PC-3 (cell line): Measurements from ENCODE around the gene ARHGEF5. TPM values are rescaled to one million over a fixed set of nuclear protein-coding genes. Genes with fewer than 3 reads are reported as not detected.

Source experiments
- ATAC-seq: fragments of 200-7000 bp; cut with Tn5 transposase; 2 replicates; pipeline ENCODE4 v1.9.1; 2020; ENCODE audit warnings: mild to moderate bottlenecking, moderate library complexity
- BruUV-seq: library from RNA; stranded (reverse); fragments of 400-500 nt; replicated peaks from 2 replicates; lab custom pipeline; 2021; lab: Mats Ljungman, UMichigan
- CTCF ChIA-PET: fragments of 300-600 bp; sonication (Branson Sonifier 250); formaldehyde crosslinking; loops from one replicate; lab custom pipeline; 2022; ENCODE audit warnings: antibody characterized with exemption; lab: Charles Lee
- POLR2A ChIA-PET: fragments of 300-600 bp; sonication (Branson Sonifier 250); formaldehyde crosslinking; loops from one replicate; lab custom pipeline; 2022; ENCODE audit warnings: antibody characterized with exemption; ENCODE audit not compliant: unreplicated experiment; lab: Charles Lee
- DNase-seq: peaks from one replicate; pipeline ENCODE4 v3.0.0-alpha.2; 2015
- H2AFZ ChIP-seq: fragments of 300-600 bp; sonication (generic); 2 replicates; pipeline ENCODE4 v1.6.0; 2016; ENCODE audit warnings: antibody characterized with exemption, low read length
- H3F3A ChIP-seq: fragments of 300-600 bp; sonication (generic); one replicate; pipeline ENCODE4 v1.6.0; 2017; ENCODE audit warnings: antibody characterized with exemption, low read length, control low read depth, mild to moderate bottlenecking; ENCODE audit not compliant: unreplicated experiment
- H3K27ac ChIP-seq: fragments of 300-600 bp; sonication (generic); 2 replicates; pipeline ENCODE4 v1.5.1; 2016; ENCODE audit warnings: mild to moderate bottlenecking, low read length
- H3K27me3 ChIP-seq: fragments of 300-600 bp; sonication (generic); 2 replicates; pipeline ENCODE4 v1.6.1; 2016; ENCODE audit warnings: low read length, mixed read lengths
- H3K36me3 ChIP-seq: fragments of 300-600 bp; sonication (generic); 2 replicates; pipeline ENCODE4 v1.6.1; 2016; ENCODE audit warnings: low read depth, mixed run types, low read length, mixed read lengths
- H3K4me1 ChIP-seq: fragments of 300-600 bp; sonication (generic); 2 replicates; pipeline ENCODE4 v1.5.1; 2016; ENCODE audit warnings: low read length; ENCODE audit not compliant: insufficient read depth
- H3K4me2 ChIP-seq: fragments of 300-600 bp; sonication (generic); 2 replicates; pipeline ENCODE4 v1.6.0; 2016; ENCODE audit warnings: low read length
- H3K4me3 ChIP-seq: fragments of 300-600 bp; sonication (generic); 2 replicates; pipeline ENCODE4 v1.5.1; 2016; ENCODE audit warnings: mild to moderate bottlenecking, low read length, mixed read lengths
- H3K79me2 ChIP-seq: fragments of 300-600 bp; sonication (generic); 2 replicates; pipeline ENCODE4 v1.6.1; 2017; ENCODE audit warnings: low read length, mixed read lengths
- H3K9ac ChIP-seq: fragments of 300-600 bp; sonication (generic); 2 replicates; pipeline ENCODE4 v1.6.0; 2016; ENCODE audit warnings: mild to moderate bottlenecking, low read length
- H3K9me2 ChIP-seq: fragments of 300-600 bp; sonication (generic); replicated peaks from 2 replicates; pipeline ENCODE4 v1.6.1; 2016; ENCODE audit warnings: mixed run types, low read length, mixed read lengths
- H3K9me3 ChIP-seq: fragments of 300-600 bp; sonication (generic); 2 replicates; pipeline ENCODE4 v1.6.1; 2016; ENCODE audit warnings: low read length, mixed read lengths
- H4K20me1 ChIP-seq: fragments of 300-600 bp; sonication (generic); 2 replicates; pipeline ENCODE4 v1.6.1; 2016; ENCODE audit warnings: low read length, mixed read lengths
- EZH2 ChIP-seq: fragments of 300-600 bp; sonication (generic); IDR thresholded peaks from one replicate; pipeline ENCODE4 v1.6.1; 2017; ENCODE audit warnings: antibody characterized with exemption, mild to moderate bottlenecking, low read length; ENCODE audit not compliant: unreplicated experiment
- EZH2phosphoT487 ChIP-seq: fragments of 300-600 bp; sonication (generic); IDR thresholded peaks from 2 replicates; pipeline ENCODE4 v1.6.1; 2018; ENCODE audit warnings: mild to moderate bottlenecking, antibody characterized with exemption, low read length, borderline replicate concordance
- intact Hi-C: fragments of 100-400 bp; cut with micrococcal nuclease; formaldehyde crosslinking; loops from 2 replicates; pipeline ENCODE4 v1.9.0; 2023
- total RNA-seq: library from RNA; depleted of rRNA; stranded (reverse); fragments of >200 nt; gene quantifications from 2 replicates; pipeline ENCODE4 v1.2.3, GENCODE V29; 2014
- TF ChIP-seq, protein P1 (sequence below): fragments of 300-600 bp; sonication (generic); conservative IDR thresholded peaks from 2 replicates; pipeline ENCODE4 v1.5.1; 2017; ENCODE audit warnings: antibody characterized with exemption, low read depth, mild to moderate bottlenecking, low read length

ARHGEF5 gene
- total RNA-seq, 1 experiment from 2014 or later = 15.5 TPM

DNA sequence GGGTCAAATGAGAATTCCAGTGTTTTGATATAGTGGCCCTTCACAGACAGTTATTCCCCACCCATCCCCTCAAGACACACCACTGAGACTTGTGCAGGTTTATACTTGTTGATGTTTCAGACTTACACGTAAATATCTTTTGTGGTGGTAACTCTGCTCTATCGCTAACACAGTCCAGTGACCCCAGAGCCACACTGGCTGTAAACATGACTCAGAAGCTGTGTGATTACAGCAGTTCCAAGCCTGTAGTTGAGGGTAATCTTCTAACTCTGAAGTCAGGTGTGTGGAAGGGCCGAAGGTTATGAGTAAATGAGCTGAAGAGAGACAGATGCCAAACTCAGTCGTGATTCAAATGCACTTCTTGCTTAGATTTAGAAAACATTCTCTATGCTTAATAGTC, 28.9 kb downstream of the ARHGEF5 start:
- Histone ChIP-seq H3K9ac (no peak overlapping the region), H3K9me3 (no peaks in the 10 kb centered on the region), H3K4me2 (no peak overlapping the region), H3K4me3 (no peak overlapping the region), H3K4me1 (no peaks in the 10 kb centered on the region), H3K79me2 (no peaks in the 10 kb centered on the region), H3K27ac (no peak overlapping the region), H2AFZ (no peak overlapping the region), H3K36me3 (no peaks in the 10 kb centered on the region), H4K20me1 (no peaks in the 10 kb centered on the region), H3F3A (no peaks in the 10 kb centered on the region), H3K27me3 (no peaks in the 10 kb centered on the region), H3K9me2 (no peaks in the 10 kb centered on the region)
- TF ChIP-seq EZH2 (no peak), EZH2phosphoT487 (no peak)
- TF ChIP-seq, protein P1, sequence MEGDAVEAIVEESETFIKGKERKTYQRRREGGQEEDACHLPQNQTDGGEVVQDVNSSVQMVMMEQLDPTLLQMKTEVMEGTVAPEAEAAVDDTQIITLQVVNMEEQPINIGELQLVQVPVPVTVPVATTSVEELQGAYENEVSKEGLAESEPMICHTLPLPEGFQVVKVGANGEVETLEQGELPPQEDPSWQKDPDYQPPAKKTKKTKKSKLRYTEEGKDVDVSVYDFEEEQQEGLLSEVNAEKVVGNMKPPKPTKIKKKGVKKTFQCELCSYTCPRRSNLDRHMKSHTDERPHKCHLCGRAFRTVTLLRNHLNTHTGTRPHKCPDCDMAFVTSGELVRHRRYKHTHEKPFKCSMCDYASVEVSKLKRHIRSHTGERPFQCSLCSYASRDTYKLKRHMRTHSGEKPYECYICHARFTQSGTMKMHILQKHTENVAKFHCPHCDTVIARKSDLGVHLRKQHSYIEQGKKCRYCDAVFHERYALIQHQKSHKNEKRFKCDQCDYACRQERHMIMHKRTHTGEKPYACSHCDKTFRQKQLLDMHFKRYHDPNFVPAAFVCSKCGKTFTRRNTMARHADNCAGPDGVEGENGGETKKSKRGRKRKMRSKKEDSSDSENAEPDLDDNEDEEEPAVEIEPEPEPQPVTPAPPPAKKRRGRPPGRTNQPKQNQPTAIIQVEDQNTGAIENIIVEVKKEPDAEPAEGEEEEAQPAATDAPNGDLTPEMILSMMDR = no peak
- ATAC-seq (no peak; the same call in 1 of the 2 replicates), DNase-seq (no peak)
- intact Hi-C loops = no loop called here
- ChIA-PET CTCF (no interaction called here), POLR2A (no interaction called here)
- BruUV-seq = no TSS peak

DNA sequence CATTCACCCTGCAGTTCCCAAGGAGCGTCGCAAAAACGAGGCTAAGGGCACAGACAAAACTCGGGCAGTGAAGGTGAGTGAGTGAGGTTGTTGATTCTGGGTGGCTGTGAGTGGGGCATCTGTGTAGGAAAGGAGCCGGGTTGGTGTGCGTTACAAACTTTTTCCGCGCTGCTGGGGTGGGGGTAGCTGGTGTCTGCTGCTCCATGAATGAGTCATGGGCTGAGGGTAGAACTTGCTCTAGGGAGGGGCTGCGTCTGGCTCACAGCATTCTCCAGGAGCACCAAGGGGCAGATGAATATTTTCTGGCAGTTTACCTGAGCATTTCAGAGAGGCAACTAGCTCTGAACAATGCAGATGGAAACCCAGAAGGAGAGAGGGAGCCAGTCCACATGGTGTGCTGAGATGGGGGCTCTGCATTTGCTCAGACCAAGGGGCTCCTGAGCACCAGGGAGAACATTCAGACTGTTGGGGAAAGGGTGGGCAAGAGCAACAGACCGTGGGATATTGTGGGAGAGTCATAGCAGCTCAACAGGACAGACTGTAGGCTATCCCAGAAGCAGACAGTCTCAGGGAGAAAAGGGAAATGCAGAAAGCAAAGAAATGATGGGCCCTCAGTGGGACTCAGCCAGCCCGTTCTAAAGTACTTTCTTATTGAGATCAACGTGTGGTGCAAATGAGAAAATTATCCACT, 29.5 kb downstream of the ARHGEF5 start:
- BruUV-seq = no TSS peak
- Histone ChIP-seq H2AFZ (no peak overlapping the region), H3K4me1 (no peaks in the 10 kb centered on the region), H3F3A (no peaks in the 10 kb centered on the region), H3K9me3 (no peaks in the 10 kb centered on the region), H4K20me1 (no peaks in the 10 kb centered on the region), H3K79me2 (no peaks in the 10 kb centered on the region), H3K9me2 (no peaks in the 10 kb centered on the region), H3K27me3 (no peaks in the 10 kb centered on the region), H3K4me3 (no peak overlapping the region), H3K36me3 (no peaks in the 10 kb centered on the region), H3K9ac (no peak overlapping the region), H3K27ac (no peak overlapping the region), H3K4me2 (no peak overlapping the region)
- DNase-seq (peak; percentile 4), ATAC-seq (peak; percentile 15; the same call in 1 of the 2 replicates)
- ChIA-PET CTCF (no interaction called here), POLR2A (no interaction called here)
- no peak for TF ChIP-seq EZH2phosphoT487
- TF ChIP-seq, protein P1 = no peak
- no peak for TF ChIP-seq EZH2
- intact Hi-C loops = no loop called here

DNA sequence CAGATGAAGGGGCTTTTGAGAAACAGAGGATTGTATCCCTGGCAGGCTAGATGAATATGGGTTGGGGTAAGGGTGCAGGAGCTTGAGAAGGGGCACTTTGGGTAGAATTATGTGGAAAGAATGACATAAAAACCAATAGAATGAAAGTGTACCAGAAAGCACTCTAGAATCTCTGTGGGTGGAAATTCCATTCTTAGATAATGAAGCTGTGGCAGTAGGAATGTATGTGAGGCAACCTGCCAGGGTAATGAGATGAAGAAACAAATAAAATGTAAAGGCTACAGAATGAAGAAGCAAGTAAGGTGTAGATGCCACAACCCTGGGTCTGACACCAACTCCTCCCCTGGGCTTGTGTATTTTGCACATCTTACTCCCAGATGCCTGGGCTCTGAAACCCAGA, 31.5 kb downstream of the ARHGEF5 start:
- H3K4me1 ChIP-seq = no peaks in the 10 kb centered on the region
- no peak overlapping the region for H3K27ac ChIP-seq
- DNase-seq = no peak
- H3K4me2 ChIP-seq = no peak overlapping the region
- no peaks in the 10 kb centered on the region for H4K20me1 ChIP-seq
- no peak overlapping the region for H3K4me3 ChIP-seq
- H3K9me2 ChIP-seq = no peaks in the 10 kb centered on the region
- TF ChIP-seq, protein P1 = no peak
- TF ChIP-seq EZH2phosphoT487 = no peak
- no peak for TF ChIP-seq EZH2
- intact Hi-C loops = no loop called here
- no peak for ATAC-seq
- no peak overlapping the region for H3K9ac ChIP-seq
- H3K79me2 ChIP-seq = no peaks in the 10 kb centered on the region
- H3K27me3 ChIP-seq = no peaks in the 10 kb centered on the region
- H3K9me3 ChIP-seq = no peaks in the 10 kb centered on the region
- H3K36me3 ChIP-seq = no peaks in the 10 kb centered on the region
- ChIA-PET CTCF (no interaction called here), POLR2A (no interaction called here)
- H2AFZ ChIP-seq = no peak overlapping the region
- no TSS peak for BruUV-seq
- H3F3A ChIP-seq = no peaks in the 10 kb centered on the region
